Amygdala (tissue), 56 donors: ENCODE measurements around the gene CORO1A.
A peak's percentile ranks its signal among the peaks of the same experiment; 100 is the strongest.
"Not testable (repeated sequence)": the region's sequence is repeated elsewhere in the genome, so short reads cannot be mapped to it uniquely, and the experiment has no call there.

Experiments used
- DNase-seq, 56 donors: peaks; one replicate each; lab custom pipeline; 2025; lab: John Stamatoyannopoulos, UW

CORO1A gene

GRCh38 chr16:30183233-30184095 is at the start of gene CORO1A:
CORO1A (plus strand) TSS chr16:30183602; CDS start chr16:30185210, 1,608 bp downstream.
- DNase-seq: peak in 49 of 56 donors; percentile 30 to 91 (median 70)

- no peak for DNase-seq
Measured at GRCh38 chr16:30136971-30137605, 46.3 kb upstream of the CORO1A start.

GRCh38 chr16:30137897-30138296 is 45.5 kb upstream of the CORO1A start:
- DNase-seq: peak in 7 of 56 donors; percentile 7 to 26 (median 22)

DNA sequence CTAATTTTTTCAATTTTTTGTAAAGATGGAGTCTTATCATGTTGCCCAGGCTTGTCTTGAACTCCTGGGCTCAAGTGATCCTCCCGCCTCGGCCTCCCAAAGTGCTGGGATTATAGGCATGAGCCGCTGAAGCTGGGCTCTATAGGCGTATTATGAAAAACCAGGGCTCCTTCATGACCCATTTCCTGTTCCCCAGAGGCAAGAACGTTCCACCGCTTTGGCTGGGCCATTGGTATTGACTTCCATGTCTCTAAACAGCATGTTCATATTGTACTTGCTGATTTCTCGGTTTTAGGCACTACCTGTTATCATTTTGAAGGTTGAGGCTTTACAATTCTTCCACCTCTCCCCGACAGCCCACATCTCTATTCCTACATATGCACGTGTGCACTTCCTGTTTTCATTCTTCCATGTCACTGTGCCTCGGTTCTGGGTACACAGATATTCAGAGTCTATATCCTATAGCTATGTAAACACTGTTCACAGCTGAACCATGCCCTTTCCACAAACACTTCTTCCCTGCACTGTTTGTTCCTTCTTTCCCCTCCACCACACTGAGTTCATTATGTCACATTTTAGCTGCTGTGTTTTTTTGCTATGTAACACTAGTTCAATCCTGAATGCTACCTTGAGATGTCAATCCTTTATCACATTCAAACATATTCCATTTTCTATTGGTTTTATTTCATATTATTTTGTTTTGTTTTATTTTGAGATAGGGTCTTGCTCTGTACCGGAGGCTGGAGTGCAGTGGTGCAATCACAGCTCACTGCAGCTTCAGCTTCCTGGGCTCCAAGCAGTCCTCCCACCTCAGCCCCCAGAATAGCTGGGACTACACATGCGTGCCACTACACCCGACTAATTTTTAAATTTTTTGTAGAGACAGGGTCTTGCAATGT is 43.6 kb upstream of the CORO1A start:
- DNase-seq: no peak

DNA sequence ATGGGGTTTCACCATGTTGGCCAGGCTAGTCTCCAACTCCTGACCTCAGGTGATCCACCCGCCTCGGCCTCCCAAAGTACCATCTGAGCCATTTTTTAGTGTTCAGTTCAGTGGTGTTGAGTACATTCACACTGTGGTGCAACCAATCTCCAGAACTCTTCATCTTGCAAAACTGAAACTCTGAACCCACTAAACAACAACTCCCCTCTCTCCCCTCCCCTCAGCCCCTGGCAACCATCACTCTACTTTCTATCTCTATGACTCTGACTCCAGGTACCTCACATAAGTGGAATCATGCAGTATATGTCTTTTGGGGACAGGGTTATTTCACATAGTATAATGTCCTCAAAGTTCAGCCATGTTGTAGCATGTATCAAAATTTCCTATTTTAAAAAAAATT is 41.7 kb upstream of the CORO1A start:
- DNase-seq: no peak

- DNase-seq: peak in 3 of 56 donors; percentile 5 to 12 (median 6)
Measured at GRCh38 chr16:30142672-30143346, 40.6 kb upstream of the CORO1A start.

DNA sequence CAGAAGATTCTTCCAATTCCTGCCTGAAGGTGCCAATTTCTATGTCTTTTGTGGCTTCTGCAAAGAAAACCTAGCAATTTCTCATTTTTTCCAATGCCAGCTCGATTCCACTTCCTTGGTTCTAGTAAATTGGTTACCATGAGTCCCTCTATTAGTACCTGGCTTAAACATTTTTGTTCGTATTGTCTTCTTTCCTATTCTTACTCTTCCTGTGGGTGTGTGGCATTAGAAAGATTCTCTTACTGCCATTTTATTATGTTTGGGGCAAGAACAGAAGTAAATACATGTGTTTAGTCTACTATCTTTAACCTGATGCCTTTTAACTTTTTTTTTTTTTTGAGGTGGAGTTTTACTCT is 40.1 kb upstream of the CORO1A start:
- no peak for DNase-seq

- DNase-seq: no peak
Measured at GRCh38 chr16:30144017-30144416, 39.4 kb upstream of the CORO1A start.

- no peak for DNase-seq
Measured at GRCh38 chr16:30144917-30145316, 38.5 kb upstream of the CORO1A start.

GRCh38 chr16:30145657-30146056 is 37.7 kb upstream of the CORO1A start:
- DNase-seq: peak in 1 of 56 donors; percentile 19

DNA sequence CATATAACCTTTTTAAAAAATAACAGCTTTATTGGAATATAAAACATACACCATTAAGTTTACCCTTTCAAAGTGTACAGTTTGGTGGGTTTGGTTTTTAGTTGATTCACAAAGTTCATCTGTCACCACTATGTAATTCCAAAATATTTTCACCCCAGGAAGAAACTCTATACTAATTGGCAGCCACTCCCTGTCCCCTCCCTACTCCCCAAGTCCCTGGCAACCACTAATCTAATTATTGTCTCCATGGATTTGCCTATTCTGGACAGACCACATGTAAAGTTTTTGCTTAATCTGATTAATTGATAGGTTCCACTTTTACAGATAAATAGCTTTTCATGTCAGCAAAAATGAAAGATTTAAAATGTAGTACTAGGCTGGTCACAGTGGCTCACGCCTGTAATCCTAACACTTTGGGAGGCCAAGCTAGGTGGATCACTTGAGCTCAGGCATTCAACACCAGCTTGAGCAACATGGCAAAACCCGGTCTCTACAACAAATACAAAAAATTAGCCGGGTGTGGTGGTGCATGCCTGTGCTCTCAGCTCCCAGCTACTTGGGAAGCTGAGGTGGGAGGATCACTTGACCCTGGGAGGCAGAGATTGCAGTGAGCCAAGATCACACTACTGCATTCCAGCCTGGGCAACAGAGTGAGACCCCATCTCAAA is 35.4 kb upstream of the CORO1A start:
- no peak for DNase-seq

DNA sequence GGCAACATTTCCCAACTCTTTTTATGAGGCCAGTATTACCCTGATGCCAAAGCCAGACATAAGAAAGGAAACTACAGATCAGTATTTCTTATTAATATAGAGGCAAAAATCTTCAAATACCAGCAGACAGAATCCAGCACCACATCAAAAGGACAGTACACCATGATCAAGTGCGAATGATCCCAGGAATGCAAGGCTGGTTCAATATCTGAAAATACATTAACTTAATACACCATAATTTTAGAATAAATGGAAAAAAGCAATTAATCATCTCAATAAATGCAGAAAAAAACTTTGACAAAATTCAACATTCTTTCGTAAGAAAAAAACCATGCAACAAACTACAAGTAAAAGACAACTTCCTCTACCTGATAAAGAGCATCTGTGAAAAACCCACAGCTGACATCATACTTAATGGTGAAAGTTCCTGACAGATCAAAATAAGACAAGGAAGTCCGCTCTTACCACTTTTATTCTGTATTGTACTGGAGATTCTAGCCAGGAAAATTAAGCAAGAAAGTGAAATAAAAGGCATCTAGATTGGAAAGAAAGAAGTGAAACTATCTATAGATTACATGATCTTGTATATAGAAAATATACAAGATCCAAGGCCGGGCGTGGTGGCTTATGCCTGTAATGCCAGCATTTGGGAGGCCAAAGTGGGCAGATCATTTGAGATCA is 34.0 kb upstream of the CORO1A start:
- no peak for DNase-seq

DNA sequence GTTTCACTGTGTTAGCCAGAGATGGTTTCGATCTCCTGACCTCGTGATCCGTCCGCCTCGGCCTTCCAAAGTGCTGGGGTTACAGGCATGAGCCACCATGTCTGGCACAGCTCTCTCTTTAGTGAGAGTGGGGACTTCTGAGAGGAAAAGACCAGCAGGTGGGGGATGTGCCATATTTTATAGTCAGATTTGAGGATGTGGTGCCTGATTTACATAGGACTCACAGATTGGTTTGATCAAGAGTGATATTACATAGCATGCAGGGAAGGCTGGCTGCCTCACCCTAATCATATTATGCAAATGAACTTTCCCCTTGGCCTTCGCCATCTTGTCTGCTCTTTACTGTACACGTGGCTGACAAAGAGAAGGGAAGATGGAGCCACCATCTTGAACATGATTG is 32.3 kb upstream of the CORO1A start:
- DNase-seq: no peak

GRCh38 chr16:30152517-30152916 is 30.9 kb upstream of the CORO1A start:
- DNase-seq: no peak

GRCh38 chr16:30155188-30155587 is 28.2 kb upstream of the CORO1A start:
- no peak for DNase-seq

DNA sequence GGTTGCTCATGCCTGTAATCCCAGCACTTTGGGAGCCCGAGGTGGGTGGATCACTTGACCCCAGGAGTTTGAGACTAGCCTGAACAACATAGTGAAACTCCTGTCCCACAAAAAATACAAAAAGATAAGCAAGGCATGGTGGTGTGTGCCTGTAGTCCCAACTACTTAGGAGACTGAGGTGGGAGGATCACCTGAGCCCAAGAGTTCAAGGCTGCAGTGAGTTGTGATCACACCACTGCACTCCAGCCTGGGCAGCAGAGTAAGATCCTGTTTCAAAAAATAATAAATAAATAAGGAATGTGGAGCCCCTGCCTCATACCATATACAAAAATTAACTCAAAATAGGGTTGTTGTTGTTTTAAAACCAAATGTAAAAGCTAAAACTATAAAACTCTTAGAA is 26.2 kb upstream of the CORO1A start:
- no peak for DNase-seq

DNA sequence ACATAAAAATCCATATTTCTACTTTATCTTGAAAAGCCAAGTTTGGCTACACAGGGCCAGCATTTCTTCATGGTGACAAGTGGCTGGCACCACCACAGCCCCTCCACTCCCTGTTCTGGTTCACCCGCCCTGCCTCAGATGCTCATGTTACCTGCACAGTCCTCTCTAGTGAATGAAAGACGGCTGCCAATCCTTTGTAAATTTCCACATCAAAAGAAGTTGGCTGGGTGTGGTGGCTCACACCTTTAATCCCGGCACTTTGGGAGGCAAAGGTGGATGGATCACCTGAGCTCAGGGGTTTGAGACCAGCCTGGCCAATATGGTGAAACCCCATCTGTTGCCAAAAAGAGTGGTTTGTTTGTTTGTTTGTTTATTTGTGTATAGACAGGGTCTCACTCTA is 19.9 kb upstream of the CORO1A start:
- DNase-seq: no peak

GRCh38 chr16:30166202-30166902 is 17.1 kb upstream of the CORO1A start:
- peak in 1 of 56 donors; percentile 14 for DNase-seq

- not testable (repeated sequence) for DNase-seq
Measured at GRCh38 chr16:30168746-30169145, 14.7 kb upstream of the CORO1A start.
